GM21526 (cell line): ENCODE results near the gene GALNT6.

ENCODE experiments used
- ATAC-seq: cut with Tn5 transposase; IDR thresholded peaks from one replicate; pipeline ENCODE4 v1.9.1; 2021; ENCODE audit warnings: moderate library complexity; ENCODE audit not compliant: unreplicated experiment, low FRiP score

Gene GALNT6

GRCh38 chr12:51391283-51392123, at the start of gene GALNT6:
Gene GALNT6, minus strand, starts transcription at chr12:51391406. Its CDS starts 11,625 bp downstream, at chr12:51379781.
- ATAC-seq = peak; percentile 41

GRCh38 chr12:51439330-51439729, 48.1 kb upstream of the GALNT6 start:
- no peak for ATAC-seq

- ATAC-seq = no peak
Observed at GRCh38 chr12:51437431-51437830, 46.2 kb upstream of the GALNT6 start.

- ATAC-seq = no peak
Observed at GRCh38 chr12:51434305-51434704, 43.1 kb upstream of the GALNT6 start.

GRCh38 chr12:51432921-51433320, 41.7 kb upstream of the GALNT6 start:
- ATAC-seq = no peak

- no peak for ATAC-seq
Observed at GRCh38 chr12:51430196-51430895, 39.1 kb upstream of the GALNT6 start.

GRCh38 chr12:51429700-51430099, 38.5 kb upstream of the GALNT6 start:
- ATAC-seq = no peak

- ATAC-seq = no peak
Observed at GRCh38 chr12:51428256-51428655, 37.0 kb upstream of the GALNT6 start.

- ATAC-seq = peak; percentile 75
Observed at GRCh38 chr12:51424662-51425539, 33.7 kb upstream of the GALNT6 start, which contains the start of gene SLC4A8. Gene SLC4A8, plus strand, starts transcription at chr12:51424831. Its CDS starts 157 bp downstream, at chr12:51424988.

GRCh38 chr12:51424094-51424661, 33.0 kb upstream of the GALNT6 start:
- ATAC-seq = no peak

- ATAC-seq = no peak
Observed at GRCh38 chr12:51421266-51421884, 30.2 kb upstream of the GALNT6 start.

- no peak for ATAC-seq
Observed at GRCh38 chr12:51419425-51420193, 28.4 kb upstream of the GALNT6 start.

GRCh38 chr12:51417826-51418225, 26.6 kb upstream of the GALNT6 start:
- ATAC-seq = no peak

- no peak for ATAC-seq
Observed at GRCh38 chr12:51415931-51416330, 24.7 kb upstream of the GALNT6 start.

GRCh38 chr12:51413791-51414190, 22.6 kb upstream of the GALNT6 start:
- no peak for ATAC-seq

GRCh38 chr12:51413149-51413548, 21.9 kb upstream of the GALNT6 start:
- no peak for ATAC-seq

GRCh38 chr12:51409846-51410245, 18.6 kb upstream of the GALNT6 start:
- ATAC-seq = no peak

GRCh38 chr12:51407604-51408003, 16.4 kb upstream of the GALNT6 start:
- ATAC-seq = no peak

- no peak for ATAC-seq
Observed at GRCh38 chr12:51406859-51407258, 15.7 kb upstream of the GALNT6 start.
